K562 (cell line): ENCODE data around the gene LY6G6F. TPM values are rescaled to one million over a fixed set of nuclear protein-coding genes. Genes with fewer than 3 reads are reported as not detected.

Experiments
- CEBPB ChIP-seq: fragments of 450-650 bp; IDR thresholded peaks from 2 replicates; pipeline ENCODE4 v1.6.1; 2016; ENCODE audit warnings: missing genetic modification characterization, missing compliant biosample characterization
- NCOA2 ChIP-seq, 2 experiments: fragments of 450-650 bp; IDR thresholded peaks; 2 replicates each; pipeline ENCODE4 v1.6.1; 2018; ENCODE audit warnings: mild to moderate bottlenecking in 2 of 2, moderate library complexity in 1 of 2; ENCODE audit not compliant: partially characterized antibody in 2 of 2
- RBM39 ChIP-seq: fragments of 200-400 bp; formaldehyde crosslinking; optimal IDR thresholded peaks from 2 replicates; pipeline ENCODE3; 2018; ENCODE audit warnings: low read depth, low read length
- SIRT6 ChIP-seq: IDR thresholded peaks from one replicate; pipeline ENCODE4 v1.6.1; 2012; ENCODE audit warnings: low read depth, mild to moderate bottlenecking, control low read depth, inconsistent platforms, low read length, moderate library complexity
- STAT6 ChIP-seq: sonication (generic); formaldehyde crosslinking; IDR thresholded peaks from 2 replicates; pipeline ENCODE4 v1.8.1; 2023; ENCODE audit warnings: mild to moderate bottlenecking, missing genetic modification reagents
- USF1 ChIP-seq: sonication (generic); formaldehyde crosslinking; IDR thresholded peaks from 2 replicates; pipeline ENCODE4 v1.9.0; 2022; ENCODE audit warnings: mild to moderate bottlenecking, missing genetic modification reagents
- ZNF507 ChIP-seq: conservative IDR thresholded peaks from 2 replicates; pipeline ENCODE4 v1.6.1; 2017; ENCODE audit warnings: missing genetic modification characterization, missing compliant biosample characterization
- ZNF699 ChIP-seq: fragments of 250-450 bp; sonication (Bioruptor Pico); IDR thresholded peaks from 2 replicates; pipeline ENCODE4 v1.8.0; 2021; ENCODE audit warnings: mild to moderate bottlenecking, moderate library complexity; ENCODE audit not compliant: insufficient replicate concordance
- polyA plus RNA-seq, 8 experiments: library from polyadenylated mRNA; depleted of rRNA in 4 of 8; stranded (reverse) in 5 of 8; unstranded in 3 of 8; fragments of >200 nt; fragmentation: Nextera tagmentation in 2 of 8; fragmentation: Illumina TruSeq in 1 of 8; extraction: Ambion mirVana in 2 of 8; extraction: Trizol in 1 of 8; gene quantifications; 2 replicates each; pipeline versions ENCODE4 v1.2.1 to v1.2.3, GENCODE V29; 2011 to 2014; ENCODE audit warnings: inconsistent platforms in 1 of 8, missing spikeins in 1 of 8
- total RNA-seq, 7 experiments: library from RNA; depleted of rRNA in 6 of 7; stranded (reverse); fragments of >200 nt in 6 of 7; fragmentation: Illumina TruSeq in 2 of 7; extraction: Trizol in 2 of 7; gene quantifications; 2 replicates each; pipeline versions ENCODE4 v1.2.1 to v1.2.3, GENCODE V29; 2011 to 2021; ENCODE audit warnings: low replicate concordance in 1 of 7
- TF ChIP-seq, protein P1 (sequence below): sonication (generic); formaldehyde crosslinking; IDR thresholded peaks from 2 replicates; pipeline ENCODE4 v1.8.0; 2023; ENCODE audit warnings: mild to moderate bottlenecking, missing genetic modification reagents
- TF ChIP-seq, protein P2 (sequence below): sonication (generic); formaldehyde crosslinking; IDR thresholded peaks from 2 replicates; pipeline ENCODE4 v1.8.0; 2023; ENCODE audit warnings: missing genetic modification reagents, mild to moderate bottlenecking, borderline replicate concordance

The LY6G6F gene
- total and polyA plus RNA-seq, 9 of the 15 experiments (the other 6 are each of a cell fraction or from before 2014, with no cell fraction given) = 0.14 to 0.50 (median 0.28) TPM; not detected in 2

DNA sequence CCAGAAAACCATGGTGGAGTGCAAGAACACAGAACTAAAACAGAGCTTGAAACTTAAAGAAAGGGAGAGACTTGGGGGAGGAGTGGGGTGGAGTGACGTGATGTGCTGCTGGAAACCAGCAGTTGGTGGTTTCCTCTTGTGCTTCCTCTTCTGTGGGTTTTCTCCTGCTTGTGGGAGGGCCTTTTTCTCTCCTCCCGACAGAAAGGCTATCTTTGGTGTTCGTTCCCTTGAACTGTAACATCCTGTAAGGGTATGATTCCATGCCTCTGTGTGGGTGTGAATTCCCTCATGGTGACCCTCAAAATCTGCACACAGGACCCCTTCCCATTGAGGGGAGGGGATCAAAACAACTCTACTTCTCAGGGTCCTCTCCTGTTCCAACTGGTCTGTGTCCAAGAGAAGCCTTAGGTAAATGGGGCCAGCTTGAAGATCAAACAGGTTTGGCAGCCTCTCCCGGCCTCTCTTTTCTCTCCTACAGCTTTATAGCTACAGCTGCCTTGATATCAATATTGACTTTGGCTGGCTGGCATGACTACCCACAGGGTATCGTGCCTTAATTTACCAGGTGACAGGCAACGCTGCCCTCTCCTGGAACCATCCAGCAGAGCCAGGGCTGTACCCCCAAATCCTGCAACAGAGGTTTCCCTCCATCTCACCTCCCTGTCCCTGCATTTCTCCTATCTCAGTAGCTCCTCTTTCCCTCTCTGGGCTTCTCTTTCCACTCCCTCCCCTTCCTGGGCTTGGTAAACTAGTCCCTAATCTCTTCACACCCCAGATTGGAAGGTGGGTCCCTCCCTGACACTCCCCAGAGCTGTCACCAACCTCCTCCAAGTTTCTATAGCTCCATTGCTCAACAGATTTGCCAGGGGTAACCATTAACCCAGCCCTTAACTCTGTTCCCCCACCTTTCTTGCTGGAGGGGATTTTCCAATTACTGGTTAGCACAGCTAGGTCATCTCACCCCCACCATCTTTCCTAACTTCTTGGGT is 31.6 kb downstream of the LY6G6F start (continued):
- TF ChIP-seq, protein P1, sequence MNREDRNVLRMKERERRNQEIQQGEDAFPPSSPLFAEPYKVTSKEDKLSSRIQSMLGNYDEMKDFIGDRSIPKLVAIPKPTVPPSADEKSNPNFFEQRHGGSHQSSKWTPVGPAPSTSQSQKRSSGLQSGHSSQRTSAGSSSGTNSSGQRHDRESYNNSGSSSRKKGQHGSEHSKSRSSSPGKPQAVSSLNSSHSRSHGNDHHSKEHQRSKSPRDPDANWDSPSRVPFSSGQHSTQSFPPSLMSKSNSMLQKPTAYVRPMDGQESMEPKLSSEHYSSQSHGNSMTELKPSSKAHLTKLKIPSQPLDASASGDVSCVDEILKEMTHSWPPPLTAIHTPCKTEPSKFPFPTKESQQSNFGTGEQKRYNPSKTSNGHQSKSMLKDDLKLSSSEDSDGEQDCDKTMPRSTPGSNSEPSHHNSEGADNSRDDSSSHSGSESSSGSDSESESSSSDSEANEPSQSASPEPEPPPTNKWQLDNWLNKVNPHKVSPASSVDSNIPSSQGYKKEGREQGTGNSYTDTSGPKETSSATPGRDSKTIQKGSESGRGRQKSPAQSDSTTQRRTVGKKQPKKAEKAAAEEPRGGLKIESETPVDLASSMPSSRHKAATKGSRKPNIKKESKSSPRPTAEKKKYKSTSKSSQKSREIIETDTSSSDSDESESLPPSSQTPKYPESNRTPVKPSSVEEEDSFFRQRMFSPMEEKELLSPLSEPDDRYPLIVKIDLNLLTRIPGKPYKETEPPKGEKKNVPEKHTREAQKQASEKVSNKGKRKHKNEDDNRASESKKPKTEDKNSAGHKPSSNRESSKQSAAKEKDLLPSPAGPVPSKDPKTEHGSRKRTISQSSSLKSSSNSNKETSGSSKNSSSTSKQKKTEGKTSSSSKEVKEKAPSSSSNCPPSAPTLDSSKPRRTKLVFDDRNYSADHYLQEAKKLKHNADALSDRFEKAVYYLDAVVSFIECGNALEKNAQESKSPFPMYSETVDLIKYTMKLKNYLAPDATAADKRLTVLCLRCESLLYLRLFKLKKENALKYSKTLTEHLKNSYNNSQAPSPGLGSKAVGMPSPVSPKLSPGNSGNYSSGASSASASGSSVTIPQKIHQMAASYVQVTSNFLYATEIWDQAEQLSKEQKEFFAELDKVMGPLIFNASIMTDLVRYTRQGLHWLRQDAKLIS (CRISPR knock-in tag) = no peak
- TF ChIP-seq, protein P2, sequence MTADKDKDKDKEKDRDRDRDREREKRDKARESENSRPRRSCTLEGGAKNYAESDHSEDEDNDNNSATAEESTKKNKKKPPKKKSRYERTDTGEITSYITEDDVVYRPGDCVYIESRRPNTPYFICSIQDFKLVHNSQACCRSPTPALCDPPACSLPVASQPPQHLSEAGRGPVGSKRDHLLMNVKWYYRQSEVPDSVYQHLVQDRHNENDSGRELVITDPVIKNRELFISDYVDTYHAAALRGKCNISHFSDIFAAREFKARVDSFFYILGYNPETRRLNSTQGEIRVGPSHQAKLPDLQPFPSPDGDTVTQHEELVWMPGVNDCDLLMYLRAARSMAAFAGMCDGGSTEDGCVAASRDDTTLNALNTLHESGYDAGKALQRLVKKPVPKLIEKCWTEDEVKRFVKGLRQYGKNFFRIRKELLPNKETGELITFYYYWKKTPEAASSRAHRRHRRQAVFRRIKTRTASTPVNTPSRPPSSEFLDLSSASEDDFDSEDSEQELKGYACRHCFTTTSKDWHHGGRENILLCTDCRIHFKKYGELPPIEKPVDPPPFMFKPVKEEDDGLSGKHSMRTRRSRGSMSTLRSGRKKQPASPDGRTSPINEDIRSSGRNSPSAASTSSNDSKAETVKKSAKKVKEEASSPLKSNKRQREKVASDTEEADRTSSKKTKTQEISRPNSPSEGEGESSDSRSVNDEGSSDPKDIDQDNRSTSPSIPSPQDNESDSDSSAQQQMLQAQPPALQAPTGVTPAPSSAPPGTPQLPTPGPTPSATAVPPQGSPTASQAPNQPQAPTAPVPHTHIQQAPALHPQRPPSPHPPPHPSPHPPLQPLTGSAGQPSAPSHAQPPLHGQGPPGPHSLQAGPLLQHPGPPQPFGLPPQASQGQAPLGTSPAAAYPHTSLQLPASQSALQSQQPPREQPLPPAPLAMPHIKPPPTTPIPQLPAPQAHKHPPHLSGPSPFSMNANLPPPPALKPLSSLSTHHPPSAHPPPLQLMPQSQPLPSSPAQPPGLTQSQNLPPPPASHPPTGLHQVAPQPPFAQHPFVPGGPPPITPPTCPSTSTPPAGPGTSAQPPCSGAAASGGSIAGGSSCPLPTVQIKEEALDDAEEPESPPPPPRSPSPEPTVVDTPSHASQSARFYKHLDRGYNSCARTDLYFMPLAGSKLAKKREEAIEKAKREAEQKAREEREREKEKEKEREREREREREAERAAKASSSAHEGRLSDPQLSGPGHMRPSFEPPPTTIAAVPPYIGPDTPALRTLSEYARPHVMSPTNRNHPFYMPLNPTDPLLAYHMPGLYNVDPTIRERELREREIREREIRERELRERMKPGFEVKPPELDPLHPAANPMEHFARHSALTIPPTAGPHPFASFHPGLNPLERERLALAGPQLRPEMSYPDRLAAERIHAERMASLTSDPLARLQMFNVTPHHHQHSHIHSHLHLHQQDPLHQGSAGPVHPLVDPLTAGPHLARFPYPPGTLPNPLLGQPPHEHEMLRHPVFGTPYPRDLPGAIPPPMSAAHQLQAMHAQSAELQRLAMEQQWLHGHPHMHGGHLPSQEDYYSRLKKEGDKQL (CRISPR knock-in tag) = no peak
- TF ChIP-seq CEBPB (peak; percentile 94), ZNF507 (tag) (no peak), ZNF699 (CRISPR knock-in tag) (no peak), USF1 (CRISPR knock-in tag) (no peak), SIRT6 (no peak), NCOA2 (IDR thresholded peaks at IDR 0.05; ENCODE audit: partially characterized antibody in 2 of 2) (no peak), RBM39 (no peak), STAT6 (CRISPR knock-in tag) (0 out of 2 replicates have a peak, but pooled peaks have one; percentile 73)
